ACC112 (cell line): Measurements from ENCODE around the gene DAGLA.

ENCODE experiments used
- H2AFZ ChIP-seq: fragments of 200-600 bp; sonication (generic); one replicate; pipeline ENCODE4 v1.6.0; 2017; ENCODE audit warnings: antibody characterized with exemption, low read length; ENCODE audit not compliant: unreplicated experiment
- H3K27ac ChIP-seq: fragments of 200-600 bp; sonication (generic); 2 replicates; pipeline ENCODE4 v1.5.1; 2014; ENCODE audit warnings: low read depth, mild to moderate bottlenecking, antibody characterized with exemption, low read length, moderate library complexity
- H3K27me3 ChIP-seq: fragments of 200-600 bp; sonication (generic); 2 replicates; pipeline ENCODE4 v1.6.1; 2014; ENCODE audit warnings: mild to moderate bottlenecking, antibody characterized with exemption, low read length, moderate library complexity, mixed read lengths; ENCODE audit not compliant: insufficient read depth
- H3K36me3 ChIP-seq: fragments of 200-600 bp; sonication (generic); 2 replicates; pipeline ENCODE4 v1.6.1; 2016; ENCODE audit warnings: mild to moderate bottlenecking, antibody characterized with exemption, low read length, moderate library complexity, mixed read lengths; ENCODE audit not compliant: insufficient read depth
- H3K4me1 ChIP-seq: fragments of 200-600 bp; sonication (generic); one replicate; pipeline ENCODE4 v1.6.1; 2016; ENCODE audit warnings: low read length, mixed read lengths; ENCODE audit not compliant: insufficient read depth, unreplicated experiment, control insufficient read depth
- H3K4me3 ChIP-seq: fragments of 200-600 bp; sonication (generic); 2 replicates; pipeline ENCODE4 v1.5.1; 2014; ENCODE audit warnings: mild to moderate bottlenecking, low read depth, low read length
- H3K79me2 ChIP-seq: fragments of 200-600 bp; sonication (generic); one replicate; pipeline ENCODE4 v1.6.0; 2016; ENCODE audit warnings: low read length; ENCODE audit not compliant: control insufficient read depth, unreplicated experiment, insufficient read depth

Gene DAGLA

GRCh38 chr11:61700212-61700611 lies 20.0 kb downstream of the DAGLA start:
- no peaks in the 10 kb centered on the region for H3K36me3 ChIP-seq
- no peaks in the 10 kb centered on the region for H3K79me2 ChIP-seq
- no peak overlapping the region for H3K4me3 ChIP-seq
- no peak overlapping the region for H3K27ac ChIP-seq
- H3K27me3 ChIP-seq: no peaks in the 10 kb centered on the region
- H2AFZ ChIP-seq: no peak overlapping the region
- H3K4me1 ChIP-seq: peaks cover 47% of the 10 kb centered on the region

- Histone ChIP-seq H3K4me3 (no peak overlapping the region), H3K27me3 (no peaks in the 10 kb centered on the region), H3K79me2 (no peaks in the 10 kb centered on the region), H3K36me3 (no peaks in the 10 kb centered on the region), H3K4me1 (peaks cover 42% of the 10 kb centered on the region), H3K27ac (no peak overlapping the region), H2AFZ (no peak overlapping the region)
Observed at GRCh38 chr11:61700720-61701119, 20.5 kb downstream of the DAGLA start.

- Histone ChIP-seq H2AFZ (no peak overlapping the region), H3K4me1 (peaks cover 36% of the 10 kb centered on the region), H3K27ac (no peak overlapping the region), H3K79me2 (no peaks in the 10 kb centered on the region), H3K4me3 (no peak overlapping the region), H3K36me3 (no peaks in the 10 kb centered on the region), H3K27me3 (no peaks in the 10 kb centered on the region)
Observed at GRCh38 chr11:61701242-61701886, 21.2 kb downstream of the DAGLA start.

GRCh38 chr11:61702701-61703312 lies 22.6 kb downstream of the DAGLA start:
- Histone ChIP-seq H3K4me3 (no peak overlapping the region), H3K79me2 (no peaks in the 10 kb centered on the region), H3K27me3 (no peaks in the 10 kb centered on the region), H2AFZ (no peak overlapping the region), H3K36me3 (no peaks in the 10 kb centered on the region), H3K4me1 (peaks cover 24% of the 10 kb centered on the region), H3K27ac (no peak overlapping the region)

- Histone ChIP-seq H3K4me3 (no peak overlapping the region), H2AFZ (no peak overlapping the region), H3K4me1 (peaks cover 10% of the 10 kb centered on the region), H3K36me3 (no peaks in the 10 kb centered on the region), H3K27ac (no peak overlapping the region), H3K79me2 (no peaks in the 10 kb centered on the region), H3K27me3 (no peaks in the 10 kb centered on the region)
Observed at GRCh38 chr11:61704838-61705237, 24.6 kb downstream of the DAGLA start.

- no peaks in the 10 kb centered on the region for H3K36me3 ChIP-seq
- no peaks in the 10 kb centered on the region for H3K79me2 ChIP-seq
- no peaks in the 10 kb centered on the region for H3K27me3 ChIP-seq
- no peak overlapping the region for H3K27ac ChIP-seq
- no peak overlapping the region for H2AFZ ChIP-seq
- no peak overlapping the region for H3K4me3 ChIP-seq
- H3K4me1 ChIP-seq: no peaks in the 10 kb centered on the region
Observed at GRCh38 chr11:61706452-61707400, 26.5 kb downstream of the DAGLA start.

- Histone ChIP-seq H3K79me2 (no peaks in the 10 kb centered on the region), H3K4me3 (no peak overlapping the region), H2AFZ (no peak overlapping the region), H3K4me1 (no peaks in the 10 kb centered on the region), H3K36me3 (no peaks in the 10 kb centered on the region), H3K27me3 (no peaks in the 10 kb centered on the region), H3K27ac (no peak overlapping the region)
Observed at GRCh38 chr11:61707574-61707973, 27.4 kb downstream of the DAGLA start.

GRCh38 chr11:61709110-61709509 lies 28.9 kb downstream of the DAGLA start:
- Histone ChIP-seq H3K4me3 (no peak overlapping the region), H3K79me2 (no peaks in the 10 kb centered on the region), H3K36me3 (no peaks in the 10 kb centered on the region), H3K4me1 (no peaks in the 10 kb centered on the region), H3K27me3 (no peaks in the 10 kb centered on the region), H2AFZ (no peak overlapping the region), H3K27ac (no peak overlapping the region)

GRCh38 chr11:61709572-61709971 lies 29.4 kb downstream of the DAGLA start:
- Histone ChIP-seq H3K27ac (no peak overlapping the region), H3K36me3 (no peaks in the 10 kb centered on the region), H2AFZ (no peak overlapping the region), H3K4me3 (no peak overlapping the region), H3K4me1 (no peaks in the 10 kb centered on the region), H3K27me3 (no peaks in the 10 kb centered on the region), H3K79me2 (no peaks in the 10 kb centered on the region)

- no peaks in the 10 kb centered on the region for H3K27me3 ChIP-seq
- no peaks in the 10 kb centered on the region for H3K36me3 ChIP-seq
- H3K4me3 ChIP-seq: no peak overlapping the region
- H3K79me2 ChIP-seq: no peaks in the 10 kb centered on the region
- no peaks in the 10 kb centered on the region for H3K4me1 ChIP-seq
- H3K27ac ChIP-seq: no peak overlapping the region
- no peak overlapping the region for H2AFZ ChIP-seq
Observed at GRCh38 chr11:61710019-61710418, 29.8 kb downstream of the DAGLA start.
